Measurements from ENCODE around the gene ANGPTL4.
"Not testable (repeated sequence)": the region's sequence is repeated elsewhere in the genome, so short reads cannot be mapped to it uniquely, and the experiment has no call there.

The ANGPTL4 gene

GRCh38 chr19:8335343-8336071 lies 28.4 kb upstream of the ANGPTL4 start:
- in situ Hi-C loops (cut with MboI; ENCODE audit: low pct_unique_long_range_greater_than_20kb, low sequenced_read_pairs, unreplicated experiment): no loop called here
- peak; percentile 66 for DNase-seq (ENCODE audit: low spot score)
- TF ChIP-seq CTCF (IDR thresholded peaks at IDR 0.05; ENCODE audit: extremely low read depth, insufficient read depth, missing control alignments): peak; percentile 41

- in situ Hi-C loops (cut with MboI; ENCODE audit: low pct_unique_long_range_greater_than_20kb, low sequenced_read_pairs, unreplicated experiment): no loop called here
- DNase-seq (ENCODE audit: low spot score): no peak
- TF ChIP-seq CTCF (IDR thresholded peaks at IDR 0.05; ENCODE audit: extremely low read depth, insufficient read depth, missing control alignments): no peak
Measured at GRCh38 chr19:8336072-8336569, 27.8 kb upstream of the ANGPTL4 start.

GRCh38 chr19:8336660-8337059 lies 27.3 kb upstream of the ANGPTL4 start:
- peak; percentile 15 for DNase-seq (ENCODE audit: low spot score)
- in situ Hi-C loops (cut with MboI; ENCODE audit: low pct_unique_long_range_greater_than_20kb, low sequenced_read_pairs, unreplicated experiment): no loop called here
- no peak for TF ChIP-seq CTCF (IDR thresholded peaks at IDR 0.05; ENCODE audit: extremely low read depth, insufficient read depth, missing control alignments)

GRCh38 chr19:8337728-8338127 lies 26.2 kb upstream of the ANGPTL4 start:
- in situ Hi-C loops (cut with MboI; ENCODE audit: low pct_unique_long_range_greater_than_20kb, low sequenced_read_pairs, unreplicated experiment): no loop called here
- DNase-seq (ENCODE audit: low spot score): no peak
- no peak for TF ChIP-seq CTCF (IDR thresholded peaks at IDR 0.05; ENCODE audit: extremely low read depth, insufficient read depth, missing control alignments)

GRCh38 chr19:8338835-8339234 lies 25.1 kb upstream of the ANGPTL4 start:
- peak; percentile 17 for DNase-seq (ENCODE audit: low spot score)
- no peak for TF ChIP-seq CTCF (IDR thresholded peaks at IDR 0.05; ENCODE audit: extremely low read depth, insufficient read depth, missing control alignments)
- in situ Hi-C loops (cut with MboI; ENCODE audit: low pct_unique_long_range_greater_than_20kb, low sequenced_read_pairs, unreplicated experiment): no loop called here

- in situ Hi-C loops (cut with MboI; ENCODE audit: low pct_unique_long_range_greater_than_20kb, low sequenced_read_pairs, unreplicated experiment): no loop called here
- no peak for TF ChIP-seq CTCF (IDR thresholded peaks at IDR 0.05; ENCODE audit: extremely low read depth, insufficient read depth, missing control alignments)
- DNase-seq (ENCODE audit: low spot score): peak; percentile 20
Measured at GRCh38 chr19:8340341-8341096, 23.4 kb upstream of the ANGPTL4 start.

- in situ Hi-C loops (cut with MboI; ENCODE audit: low pct_unique_long_range_greater_than_20kb, low sequenced_read_pairs, unreplicated experiment); DNase-seq (ENCODE audit: low spot score): not testable (repeated sequence)
Measured at GRCh38 chr19:8341504-8341903, 22.5 kb upstream of the ANGPTL4 start.

Measured in GM13977 (cell line).